Upper lobe of left lung (tissue), 6 donors: ENCODE results near the gene CGAS. TPM values are rescaled to one million over a fixed set of nuclear protein-coding genes. Genes with fewer than 3 reads are reported as not detected.
"Not testable (repeated sequence)": the region's sequence is repeated elsewhere in the genome, so short reads cannot be mapped to it uniquely, and the experiment has no call there.

Experiments
- ATAC-seq, 2 donors: fragments of 200-7000 bp; cut with Tn5 transposase; one replicate each; pipeline ENCODE4 v1.9.1; 2022; ENCODE audit warnings: mild to moderate bottlenecking in 2 of 2, moderate library complexity in 2 of 2; ENCODE audit not compliant: low FRiP score in 2 of 2
- DNase-seq, 2 donors: peaks; one replicate each; pipeline ENCODE4 v3.0.0-alpha.2; 2019 to 2020
- H3K27ac ChIP-seq, 4 donors: fragments of 200-600 bp; sonication (generic); one replicate each; pipeline ENCODE4 v1.5.1; 2016 to 2019
- H3K27me3 ChIP-seq, 4 donors: fragments of 200-600 bp; sonication (generic); one replicate each; pipeline ENCODE4 v1.5.1; 2017 to 2019
- H3K36me3 ChIP-seq, 4 donors: fragments of 200-600 bp; sonication (generic); one replicate each; pipeline ENCODE4 v1.5.1; 2016 to 2019
- H3K4me1 ChIP-seq, 4 donors: fragments of 200-600 bp; sonication (generic); one replicate each; pipeline ENCODE4 v1.5.1; 2018 to 2019
- H3K4me3 ChIP-seq, 4 donors: fragments of 200-600 bp; sonication (generic); one replicate each; pipeline ENCODE4 v1.5.1; 2017 to 2019; ENCODE audit warnings: mild to moderate bottlenecking in 2 of 4, moderate library complexity in 1 of 4
- H3K9me3 ChIP-seq, 4 donors: fragments of 200-600 bp; sonication (generic); one replicate each; pipeline ENCODE4 v1.5.1; 2018 to 2019
- EP300 ChIP-seq, 4 donors: sonication (generic); formaldehyde crosslinking; IDR thresholded peaks; one replicate each; pipeline ENCODE4 v1.5.1; 2017; ENCODE audit warnings: antibody characterized with exemption in 4 of 4, control low read depth in 2 of 4
- POLR2A ChIP-seq, 4 donors: fragments of 450-650 bp; IDR thresholded peaks; one replicate each; pipeline ENCODE4 v1.5.1; 2016 to 2017; ENCODE audit warnings: antibody characterized with exemption in 4 of 4, mild to moderate bottlenecking in 2 of 4
- POLR2AphosphoS5 ChIP-seq, 2 donors: sonication (generic); formaldehyde crosslinking; IDR thresholded peaks; one replicate each; pipeline ENCODE4 v1.5.1; 2017; ENCODE audit warnings: antibody characterized with exemption in 2 of 2
- whole genome bisulfite sequencing, 2 donors: methylation state at CpG; one replicate each; pipeline ENCODE4 v1.1.5; 2017 to 2018; 5-methylcytosine and 5-hydroxymethylcytosine counted together
- total RNA-seq, 6 donors: library from RNA; depleted of rRNA in 4 of 6; stranded (reverse); fragments of >200 nt in 4 of 6; gene quantifications; one replicate each; pipeline versions ENCODE4 v1.1.0 to v1.2.1, GENCODE V29; 2016 to 2021
- TF ChIP-seq, protein P1 (sequence below), 6 experiments: fragments of 450-650 bp in 4 of 6; fragments of 200-600 bp in 2 of 6; sonication (generic) in 2 of 6; IDR thresholded peaks; one replicate each; pipeline ENCODE4 v1.5.1; 2016 to 2019; ENCODE audit warnings: antibody characterized with exemption in 6 of 6
- donor health status: DM: no; HTN: no; CAD: no; lungs with moderate emphysema.
- donor health status: DM: no; HTN: yes; CAD: no; lungs with severe emphysema.

Gene CGAS
- total RNA-seq, 6 donors from 2014 or later = 4.9 to 15.7 (median 9.0) TPM

DNA sequence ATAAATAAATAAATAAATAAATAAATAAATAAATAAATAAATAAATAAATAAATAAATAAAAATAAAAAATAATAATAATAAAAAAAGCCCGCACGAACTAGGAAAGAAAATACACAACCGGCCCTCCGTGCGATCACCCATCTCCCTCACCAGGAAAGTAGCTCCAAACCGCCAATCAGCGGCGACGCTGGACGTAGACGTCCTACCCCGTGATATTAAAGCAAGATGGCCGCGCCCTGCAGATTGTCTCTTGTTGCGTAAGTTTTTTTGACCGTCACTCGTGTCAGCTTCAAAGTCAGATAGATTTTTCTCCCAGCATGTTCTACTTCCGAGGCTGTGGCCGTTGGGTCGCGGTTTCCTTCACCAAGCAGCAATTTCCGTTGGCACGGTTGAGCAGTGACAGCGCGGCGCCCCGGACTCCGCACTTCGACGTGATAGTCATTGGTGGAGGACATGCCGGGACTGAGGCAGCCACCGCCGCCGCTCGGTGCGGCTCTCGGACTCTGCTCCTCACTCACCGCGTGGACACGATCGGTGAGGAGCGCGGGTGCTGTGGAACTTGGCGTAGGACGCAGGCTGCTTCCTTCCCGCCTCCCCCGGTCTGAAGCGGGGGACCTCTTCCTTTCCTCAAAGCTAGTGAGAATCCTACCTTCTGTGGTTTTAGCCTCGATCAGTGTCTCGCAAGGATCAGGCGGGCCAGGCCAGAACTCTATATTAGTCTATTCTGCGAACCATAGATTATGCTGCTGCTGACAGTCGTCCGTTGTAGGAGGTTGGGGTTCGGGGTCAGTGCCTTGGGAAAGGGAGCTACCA is 9.6 kb upstream of the CGAS start, which contains the start of gene MTO1:
TSS of gene MTO1 (plus strand) at position 201 of the 814 bp plus-strand sequence. CDS start at position 319, 118 bp downstream.
- Histone ChIP-seq H3K27me3 (no peaks in the 10 kb centered on the region), H3K9me3 (no peaks in the 10 kb centered on the region), H3K4me1 (peaks cover 12 to 26% (median 18%) of the 10 kb centered on the region in 4 donors), H3K36me3 (peaks cover 0 to 15% (median 11%) of the 10 kb centered on the region in 4 donors), H3K4me3 (peak within 1 kb of the TSS; percentile 62 to 97 (median 84)), H3K27ac (peak within 1 kb of the TSS; percentile 92 to 98 (median 97))
- 0 to 1% methylated on average over 22 to 48 of the region's 55 CpGs for WGBS, 2 donors
- DNase-seq (peak; percentile 92 to 95), ATAC-seq (peak; percentile 97 to 99)
- TF ChIP-seq EP300 (IDR thresholded peaks at IDR 0.05) = no peak
- peak in 2 of 4 donors; percentile 58 to 69 for TF ChIP-seq POLR2A (IDR thresholded peaks at IDR 0.05)
- TF ChIP-seq, protein P1, sequence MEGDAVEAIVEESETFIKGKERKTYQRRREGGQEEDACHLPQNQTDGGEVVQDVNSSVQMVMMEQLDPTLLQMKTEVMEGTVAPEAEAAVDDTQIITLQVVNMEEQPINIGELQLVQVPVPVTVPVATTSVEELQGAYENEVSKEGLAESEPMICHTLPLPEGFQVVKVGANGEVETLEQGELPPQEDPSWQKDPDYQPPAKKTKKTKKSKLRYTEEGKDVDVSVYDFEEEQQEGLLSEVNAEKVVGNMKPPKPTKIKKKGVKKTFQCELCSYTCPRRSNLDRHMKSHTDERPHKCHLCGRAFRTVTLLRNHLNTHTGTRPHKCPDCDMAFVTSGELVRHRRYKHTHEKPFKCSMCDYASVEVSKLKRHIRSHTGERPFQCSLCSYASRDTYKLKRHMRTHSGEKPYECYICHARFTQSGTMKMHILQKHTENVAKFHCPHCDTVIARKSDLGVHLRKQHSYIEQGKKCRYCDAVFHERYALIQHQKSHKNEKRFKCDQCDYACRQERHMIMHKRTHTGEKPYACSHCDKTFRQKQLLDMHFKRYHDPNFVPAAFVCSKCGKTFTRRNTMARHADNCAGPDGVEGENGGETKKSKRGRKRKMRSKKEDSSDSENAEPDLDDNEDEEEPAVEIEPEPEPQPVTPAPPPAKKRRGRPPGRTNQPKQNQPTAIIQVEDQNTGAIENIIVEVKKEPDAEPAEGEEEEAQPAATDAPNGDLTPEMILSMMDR (IDR thresholded peaks at IDR 0.05) = no peak
- peak; percentile 77 to 83 for TF ChIP-seq POLR2AphosphoS5 (IDR thresholded peaks at IDR 0.05)

DNA sequence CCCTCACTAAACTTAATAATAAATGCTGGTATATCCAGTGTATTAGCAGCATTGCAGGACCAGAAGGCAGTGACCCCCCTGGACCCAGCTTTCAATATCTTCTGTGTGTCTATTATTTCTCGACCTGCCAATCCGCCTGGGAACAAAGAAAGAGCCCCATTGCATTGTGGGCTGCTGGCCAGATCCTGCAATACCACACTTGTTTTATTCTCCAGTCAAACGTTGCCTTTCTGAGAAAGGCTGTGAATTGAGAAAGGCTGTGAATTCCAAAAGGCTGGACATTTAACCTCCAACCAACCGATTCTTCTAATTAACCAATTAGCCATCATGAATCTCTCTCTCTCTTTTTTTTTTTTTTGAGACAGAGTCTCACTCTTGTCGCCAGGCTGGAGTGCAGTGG is 8.0 kb upstream of the CGAS start:
- 64 to 66% methylated on average over 5 of the region's 5 CpGs for WGBS, 2 donors
- H3K27ac ChIP-seq = no peak overlapping the region
- H3K36me3 ChIP-seq = peaks cover 0 to 7% (median 3%) of the 10 kb centered on the region in 4 donors
- ATAC-seq = no peak
- H3K4me3 ChIP-seq = no peak overlapping the region
- H3K9me3 ChIP-seq = no peaks in the 10 kb centered on the region
- H3K27me3 ChIP-seq = no peaks in the 10 kb centered on the region
- TF ChIP-seq POLR2AphosphoS5 (IDR thresholded peaks at IDR 0.05) = no peak
- no peak for TF ChIP-seq POLR2A (IDR thresholded peaks at IDR 0.05)
- TF ChIP-seq, protein P1 (IDR thresholded peaks at IDR 0.05) = no peak
- no peak for TF ChIP-seq EP300 (IDR thresholded peaks at IDR 0.05)
- no peak for DNase-seq
- peaks cover 12 to 26% (median 18%) of the 10 kb centered on the region in 4 donors for H3K4me1 ChIP-seq

DNA sequence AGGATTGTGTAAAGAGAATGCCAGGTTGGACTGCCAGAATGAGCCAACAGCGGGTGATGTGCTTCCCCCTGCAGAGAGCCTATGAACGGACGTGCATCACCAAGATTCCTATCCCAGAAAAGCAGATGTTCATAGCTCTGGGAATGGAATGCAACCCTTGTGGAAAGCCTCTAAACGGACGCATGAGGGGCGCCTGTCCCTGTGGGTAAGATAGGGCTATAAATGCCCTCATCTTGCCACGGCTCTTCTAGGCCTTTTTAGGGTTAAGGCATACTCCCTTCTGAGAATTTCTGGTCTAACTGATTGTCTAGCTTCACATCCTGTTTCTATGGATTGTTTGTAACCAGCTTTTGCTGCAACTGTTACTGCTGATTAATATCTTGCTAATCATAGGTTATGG is 7.4 kb upstream of the CGAS start:
- not testable (repeated sequence) for H3K4me3 ChIP-seq, H3K36me3 ChIP-seq, H3K9me3 ChIP-seq, DNase-seq, ATAC-seq, H3K27ac ChIP-seq, H3K27me3 ChIP-seq
- WGBS, 2 donors = 80 to 89% methylated on average over 7 of the region's 7 CpGs
- peaks cover 12 to 26% (median 18%) of the 10 kb centered on the region in 4 donors for H3K4me1 ChIP-seq

DNA sequence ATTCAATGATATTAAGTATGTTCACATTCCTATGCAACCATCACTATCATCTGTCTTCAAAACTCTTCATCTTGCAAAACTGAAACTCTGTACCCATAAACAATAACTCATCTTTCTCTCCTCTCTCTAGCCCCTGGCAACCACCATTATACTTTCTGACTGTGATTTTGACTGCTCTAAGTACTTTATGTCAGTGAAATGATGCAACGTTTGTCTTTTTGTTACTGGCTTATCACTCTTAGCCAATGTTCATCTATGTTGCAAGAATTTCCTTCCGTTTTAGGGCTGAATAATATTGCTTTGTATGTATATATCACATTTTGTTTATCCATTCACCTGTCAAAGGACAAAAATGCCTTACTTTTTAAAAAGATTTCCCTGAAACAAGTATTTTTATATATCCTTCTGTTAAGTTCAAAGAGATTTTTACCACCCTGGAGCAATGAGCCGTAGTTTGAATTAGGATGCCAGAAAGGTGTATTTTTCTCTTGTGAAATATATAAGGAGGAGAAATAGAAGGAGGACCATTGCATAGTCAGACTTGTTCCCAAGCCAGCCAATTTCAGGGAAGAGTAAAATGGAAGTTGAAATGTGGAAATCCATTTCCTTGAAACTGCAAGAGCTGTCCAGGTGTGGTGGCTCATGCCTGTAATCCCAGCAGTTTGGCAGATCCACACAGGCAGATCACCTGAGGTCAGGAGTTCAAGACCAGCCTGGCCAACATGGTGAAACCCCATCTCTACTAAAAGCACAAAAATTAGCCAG is 4.0 kb upstream of the CGAS start:
- 53 to 57% methylated on average over 3 of the region's 3 CpGs for WGBS, 2 donors
- TF ChIP-seq POLR2AphosphoS5 (IDR thresholded peaks at IDR 0.05) (peak in 1 of 2 donors; percentile 42), POLR2A (IDR thresholded peaks at IDR 0.05) (no peak)
- no peak for DNase-seq
- ATAC-seq = no peak
- Histone ChIP-seq H3K4me1 (peaks cover 7 to 16% (median 7%) of the 10 kb centered on the region in 4 donors), H3K36me3 (no peaks in the 10 kb centered on the region), H3K9me3 (no peaks in the 10 kb centered on the region), H3K27ac (peak overlapping the region in 1 of 4 donors; percentile 72), H3K4me3 (no peak overlapping the region), H3K27me3 (no peaks in the 10 kb centered on the region)

DNA sequence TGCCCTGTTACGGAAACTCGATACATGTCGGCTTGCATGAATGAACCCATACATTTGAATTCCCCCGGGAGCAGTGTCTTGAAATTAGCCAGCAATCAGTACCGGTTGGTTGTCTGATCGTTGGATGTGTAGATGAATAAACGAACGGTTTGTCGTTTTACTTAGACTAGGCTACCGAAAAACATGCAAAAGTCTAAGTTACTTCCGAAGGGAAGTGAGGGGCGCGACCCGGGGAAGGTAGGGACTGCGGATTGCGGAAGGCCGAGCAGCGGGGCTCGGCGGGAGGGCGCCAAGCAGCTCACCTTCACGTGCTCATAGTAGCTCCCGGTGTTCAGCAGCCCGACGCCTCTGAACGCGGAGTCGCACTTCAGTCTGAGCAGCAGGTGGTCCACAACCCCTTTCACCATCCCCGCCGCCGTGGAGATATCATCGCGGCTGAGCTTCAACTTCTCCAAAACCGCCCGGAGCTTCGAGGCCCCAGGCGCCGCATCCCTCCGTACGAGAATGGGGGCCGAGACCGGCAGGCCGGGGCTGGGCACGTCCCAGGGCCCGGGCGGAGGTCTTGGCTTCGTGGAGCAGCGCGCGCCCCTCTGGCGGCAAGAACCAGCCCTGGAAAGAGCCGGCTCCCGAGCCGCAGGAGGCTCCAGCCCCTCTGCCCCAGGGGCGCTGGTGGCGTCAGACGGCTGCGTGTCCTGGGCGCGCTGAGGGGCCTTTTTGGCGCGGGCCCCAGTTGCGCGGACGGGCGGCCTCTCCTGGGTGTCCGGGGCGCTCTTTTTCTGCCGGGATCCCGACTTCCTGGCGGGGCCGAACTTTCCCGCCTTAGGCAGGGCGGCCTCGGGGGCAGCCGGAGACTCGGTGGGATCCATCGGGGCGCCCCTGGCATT is 632 bp downstream of the CGAS start:
- H3K27me3 ChIP-seq = no peaks in the 10 kb centered on the region
- H3K9me3 ChIP-seq = no peaks in the 10 kb centered on the region
- TF ChIP-seq, protein P1 (IDR thresholded peaks at IDR 0.05) = peak in 1 of 6 experiments; percentile 4
- no peak for TF ChIP-seq EP300 (IDR thresholded peaks at IDR 0.05)
- TF ChIP-seq POLR2AphosphoS5 (IDR thresholded peaks at IDR 0.05) = no peak
- peak in 1 of 4 donors; percentile 4 for TF ChIP-seq POLR2A (IDR thresholded peaks at IDR 0.05)
- H3K4me3 ChIP-seq = peak overlapping the region; percentile 71 to 92 (median 80)
- H3K36me3 ChIP-seq = peaks cover 0 to 4% (median 0%) of the 10 kb centered on the region in 4 donors
- peak overlapping the region; percentile 82 to 96 (median 90) for H3K27ac ChIP-seq
- peaks cover 11 to 22% (median 15%) of the 10 kb centered on the region in 4 donors for H3K4me1 ChIP-seq
- 1 to 11% methylated on average over 26 to 53 of the region's 79 CpGs for WGBS, 2 donors
- ATAC-seq (peak; percentile 78 to 82), DNase-seq (peak; percentile 63 to 91)
